ENCODE measurements around the gene CAPG. TPM values are rescaled to one million over a fixed set of nuclear protein-coding genes. Genes with fewer than 3 reads are reported as not detected.

Gene CAPG
- total RNA-seq, 1 experiment from 2014 or later = 117 TPM

GRCh38 chr2:85411405-85411748 is 1.2 kb upstream of the CAPG start (continued):
- TF ChIP-seq, protein P1, sequence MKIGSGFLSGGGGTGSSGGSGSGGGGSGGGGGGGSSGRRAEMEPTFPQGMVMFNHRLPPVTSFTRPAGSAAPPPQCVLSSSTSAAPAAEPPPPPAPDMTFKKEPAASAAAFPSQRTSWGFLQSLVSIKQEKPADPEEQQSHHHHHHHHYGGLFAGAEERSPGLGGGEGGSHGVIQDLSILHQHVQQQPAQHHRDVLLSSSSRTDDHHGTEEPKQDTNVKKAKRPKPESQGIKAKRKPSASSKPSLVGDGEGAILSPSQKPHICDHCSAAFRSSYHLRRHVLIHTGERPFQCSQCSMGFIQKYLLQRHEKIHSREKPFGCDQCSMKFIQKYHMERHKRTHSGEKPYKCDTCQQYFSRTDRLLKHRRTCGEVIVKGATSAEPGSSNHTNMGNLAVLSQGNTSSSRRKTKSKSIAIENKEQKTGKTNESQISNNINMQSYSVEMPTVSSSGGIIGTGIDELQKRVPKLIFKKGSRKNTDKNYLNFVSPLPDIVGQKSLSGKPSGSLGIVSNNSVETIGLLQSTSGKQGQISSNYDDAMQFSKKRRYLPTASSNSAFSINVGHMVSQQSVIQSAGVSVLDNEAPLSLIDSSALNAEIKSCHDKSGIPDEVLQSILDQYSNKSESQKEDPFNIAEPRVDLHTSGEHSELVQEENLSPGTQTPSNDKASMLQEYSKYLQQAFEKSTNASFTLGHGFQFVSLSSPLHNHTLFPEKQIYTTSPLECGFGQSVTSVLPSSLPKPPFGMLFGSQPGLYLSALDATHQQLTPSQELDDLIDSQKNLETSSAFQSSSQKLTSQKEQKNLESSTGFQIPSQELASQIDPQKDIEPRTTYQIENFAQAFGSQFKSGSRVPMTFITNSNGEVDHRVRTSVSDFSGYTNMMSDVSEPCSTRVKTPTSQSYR (CRISPR knock-in tag; IDR thresholded peaks at IDR 0.05) = no peak
- TF ChIP-seq, protein P2, sequence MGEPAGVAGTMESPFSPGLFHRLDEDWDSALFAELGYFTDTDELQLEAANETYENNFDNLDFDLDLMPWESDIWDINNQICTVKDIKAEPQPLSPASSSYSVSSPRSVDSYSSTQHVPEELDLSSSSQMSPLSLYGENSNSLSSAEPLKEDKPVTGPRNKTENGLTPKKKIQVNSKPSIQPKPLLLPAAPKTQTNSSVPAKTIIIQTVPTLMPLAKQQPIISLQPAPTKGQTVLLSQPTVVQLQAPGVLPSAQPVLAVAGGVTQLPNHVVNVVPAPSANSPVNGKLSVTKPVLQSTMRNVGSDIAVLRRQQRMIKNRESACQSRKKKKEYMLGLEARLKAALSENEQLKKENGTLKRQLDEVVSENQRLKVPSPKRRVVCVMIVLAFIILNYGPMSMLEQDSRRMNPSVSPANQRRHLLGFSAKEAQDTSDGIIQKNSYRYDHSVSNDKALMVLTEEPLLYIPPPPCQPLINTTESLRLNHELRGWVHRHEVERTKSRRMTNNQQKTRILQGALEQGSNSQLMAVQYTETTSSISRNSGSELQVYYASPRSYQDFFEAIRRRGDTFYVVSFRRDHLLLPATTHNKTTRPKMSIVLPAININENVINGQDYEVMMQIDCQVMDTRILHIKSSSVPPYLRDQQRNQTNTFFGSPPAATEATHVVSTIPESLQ (CRISPR knock-in tag; IDR thresholded peaks at IDR 0.05) = no peak
- no peak for TF ChIP-seq NFATC4 (CRISPR knock-in tag; IDR thresholded peaks at IDR 0.05)
- TF ChIP-seq FOXP4 (CRISPR knock-in tag; IDR thresholded peaks at IDR 0.05) = no peak
- TF ChIP-seq ZNF138 (CRISPR knock-in tag; conservative IDR thresholded peaks at IDR 0.05) = no peak
- TF ChIP-seq ESRRA (CRISPR knock-in tag; IDR thresholded peaks at IDR 0.05; ENCODE audit: borderline replicate concordance) = no peak
- TF ChIP-seq USF1 (CRISPR knock-in tag; IDR thresholded peaks at IDR 0.05) = no peak

DNA sequence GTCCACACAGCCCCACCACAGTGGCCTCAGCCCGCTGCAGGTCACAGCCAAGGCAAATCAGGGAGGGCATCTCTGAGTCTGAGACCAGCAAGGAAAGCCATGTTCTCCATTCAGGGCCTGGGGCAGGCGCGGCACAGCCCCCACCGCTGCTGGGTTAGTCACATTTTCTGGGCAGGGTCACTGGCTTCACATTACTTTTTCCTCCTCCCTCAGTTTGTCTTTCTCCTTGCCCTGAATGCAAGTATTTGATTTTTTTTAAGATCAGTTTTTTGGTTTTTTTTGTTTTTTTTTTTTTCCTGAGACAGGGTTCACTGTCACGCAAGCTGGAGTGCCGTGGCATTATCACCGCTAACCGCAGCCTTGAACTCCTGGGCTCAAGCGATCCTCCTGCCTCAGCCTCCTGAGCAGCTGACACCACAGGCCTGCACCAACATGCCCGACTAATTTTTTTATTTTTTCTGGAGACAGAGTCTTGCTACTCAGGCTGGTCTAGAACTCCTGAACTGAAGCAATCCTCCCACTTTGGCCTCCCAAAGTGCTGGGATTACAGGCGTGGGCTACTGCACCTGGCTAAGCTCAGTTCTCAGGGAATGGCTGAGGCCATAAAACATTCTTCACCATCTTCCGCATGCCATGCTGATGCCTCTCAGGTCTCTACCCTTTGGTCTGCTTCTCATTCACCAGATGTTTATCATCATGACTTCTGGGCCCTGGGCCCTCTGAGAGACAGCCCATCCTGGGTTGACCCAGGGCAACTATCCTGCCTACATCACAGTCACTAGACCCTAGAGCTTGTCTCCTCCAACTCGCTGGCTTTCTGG is 628 bp upstream of the CAPG start:
- DNase-seq (ENCODE audit: low spot score) (no peak), ATAC-seq (no peak)
- H3K4me1 Mint-ChIP-seq = peaks cover 50% of the 10 kb centered on the region
- ChIA-PET POLR2A (interaction anchor here (0.6 kb wide), 1 partner anchor 8 kb away, joined by 3 read pairs; no protein-coding TSS in a partner anchor), CTCF (interaction anchor here (0.6 to 1.0 kb wide), 2 partner anchors 50 to 128 kb away, joined by 4 to 6 read pairs; partner anchors contain the start of gene MAT2A)
- H3K4me3 Mint-ChIP-seq = peak overlapping the region; percentile 48
- no peaks in the 10 kb centered on the region for H3K9me3 Mint-ChIP-seq
- no peaks in the 10 kb centered on the region for H3K27me3 Mint-ChIP-seq (ENCODE audit: low read depth)
- peak overlapping the region; percentile 73 for H3K27ac Mint-ChIP-seq
- H3K36me3 Mint-ChIP-seq = no peaks in the 10 kb centered on the region
- TF ChIP-seq JAZF1 (CRISPR knock-in tag; IDR thresholded peaks at IDR 0.05) (no peak), KAT7 (CRISPR knock-in tag; IDR thresholded peaks at IDR 0.05; ENCODE audit: borderline replicate concordance) (no peak), ZNF423 (CRISPR knock-in tag; IDR thresholded peaks at IDR 0.05) (no peak), SMAD3 (CRISPR knock-in tag; IDR thresholded peaks at IDR 0.05; ENCODE audit: borderline replicate concordance) (no peak), JUN (CRISPR knock-in tag; IDR thresholded peaks at IDR 0.05) (no peak), TCF7 (CRISPR knock-in tag; IDR thresholded peaks at IDR 0.05; ENCODE audit: low read depth) (no peak), ZNF671 (CRISPR knock-in tag; IDR thresholded peaks at IDR 0.05) (no peak), SMAD4 (CRISPR knock-in tag; IDR thresholded peaks at IDR 0.05) (no peak), ETV6 (CRISPR knock-in tag; IDR thresholded peaks at IDR 0.05) (no peak), ZMAT4 (CRISPR knock-in tag; IDR thresholded peaks at IDR 0.05) (no peak)
- TF ChIP-seq, protein P3, sequence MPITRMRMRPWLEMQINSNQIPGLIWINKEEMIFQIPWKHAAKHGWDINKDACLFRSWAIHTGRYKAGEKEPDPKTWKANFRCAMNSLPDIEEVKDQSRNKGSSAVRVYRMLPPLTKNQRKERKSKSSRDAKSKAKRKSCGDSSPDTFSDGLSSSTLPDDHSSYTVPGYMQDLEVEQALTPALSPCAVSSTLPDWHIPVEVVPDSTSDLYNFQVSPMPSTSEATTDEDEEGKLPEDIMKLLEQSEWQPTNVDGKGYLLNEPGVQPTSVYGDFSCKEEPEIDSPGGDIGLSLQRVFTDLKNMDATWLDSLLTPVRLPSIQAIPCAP (CRISPR knock-in tag; IDR thresholded peaks at IDR 0.05) = no peak
- TF ChIP-seq, protein P1 (CRISPR knock-in tag; IDR thresholded peaks at IDR 0.05) = no peak
- TF ChIP-seq, protein P4, sequence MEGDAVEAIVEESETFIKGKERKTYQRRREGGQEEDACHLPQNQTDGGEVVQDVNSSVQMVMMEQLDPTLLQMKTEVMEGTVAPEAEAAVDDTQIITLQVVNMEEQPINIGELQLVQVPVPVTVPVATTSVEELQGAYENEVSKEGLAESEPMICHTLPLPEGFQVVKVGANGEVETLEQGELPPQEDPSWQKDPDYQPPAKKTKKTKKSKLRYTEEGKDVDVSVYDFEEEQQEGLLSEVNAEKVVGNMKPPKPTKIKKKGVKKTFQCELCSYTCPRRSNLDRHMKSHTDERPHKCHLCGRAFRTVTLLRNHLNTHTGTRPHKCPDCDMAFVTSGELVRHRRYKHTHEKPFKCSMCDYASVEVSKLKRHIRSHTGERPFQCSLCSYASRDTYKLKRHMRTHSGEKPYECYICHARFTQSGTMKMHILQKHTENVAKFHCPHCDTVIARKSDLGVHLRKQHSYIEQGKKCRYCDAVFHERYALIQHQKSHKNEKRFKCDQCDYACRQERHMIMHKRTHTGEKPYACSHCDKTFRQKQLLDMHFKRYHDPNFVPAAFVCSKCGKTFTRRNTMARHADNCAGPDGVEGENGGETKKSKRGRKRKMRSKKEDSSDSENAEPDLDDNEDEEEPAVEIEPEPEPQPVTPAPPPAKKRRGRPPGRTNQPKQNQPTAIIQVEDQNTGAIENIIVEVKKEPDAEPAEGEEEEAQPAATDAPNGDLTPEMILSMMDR (IDR thresholded peaks at IDR 0.05) = no peak
- TF ChIP-seq, protein P5, sequence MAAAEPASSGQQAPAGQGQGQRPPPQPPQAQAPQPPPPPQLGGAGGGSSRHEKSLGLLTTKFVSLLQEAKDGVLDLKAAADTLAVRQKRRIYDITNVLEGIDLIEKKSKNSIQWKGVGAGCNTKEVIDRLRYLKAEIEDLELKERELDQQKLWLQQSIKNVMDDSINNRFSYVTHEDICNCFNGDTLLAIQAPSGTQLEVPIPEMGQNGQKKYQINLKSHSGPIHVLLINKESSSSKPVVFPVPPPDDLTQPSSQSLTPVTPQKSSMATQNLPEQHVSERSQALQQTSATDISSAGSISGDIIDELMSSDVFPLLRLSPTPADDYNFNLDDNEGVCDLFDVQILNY (CRISPR knock-in tag; IDR thresholded peaks at IDR 0.05) = no peak

All from WTC11 (cell line).